ENCODE results near the gene FUNDC2. TPM values are rescaled to one million over a fixed set of nuclear protein-coding genes. Genes with fewer than 3 reads are reported as not detected.
A peak's percentile ranks its signal among the peaks of the same experiment; 100 is the strongest.
"Not testable (repeated sequence)": the region's sequence is repeated elsewhere in the genome, so short reads cannot be mapped to it uniquely, and the experiment has no call there.

Gene FUNDC2
- total and polyA plus RNA-seq, 11 donors: 147 to 445 (median 284) TPM

- H3K9me3 ChIP-seq: no peaks in the 10 kb centered on the region
- WGBS, 4 donors: 86 to 93% (median 90%) methylated on average over 4 of the region's 4 CpGs
Measured at GRCh38 chrX:155001873-155002272, 24.8 kb upstream of the FUNDC2 start.

GRCh38 chrX:155005190-155005589 lies 21.5 kb upstream of the FUNDC2 start:
- Histone ChIP-seq H3K4me3 (no peak overlapping the region), H3K4me1 (peaks cover 0 to 31% (median 11%) of the 10 kb centered on the region in 12 donors), H3K27me3 (no peaks in the 10 kb centered on the region), H3K36me3 (no peaks in the 10 kb centered on the region), H3K27ac (peak overlapping the region in 5 of 12 donors; percentile 25 to 49 (median 29)), H3K9me3 (no peaks in the 10 kb centered on the region)
- no peak for TF ChIP-seq POLR2A (IDR thresholded peaks at IDR 0.05)
- TF ChIP-seq, protein P1, sequence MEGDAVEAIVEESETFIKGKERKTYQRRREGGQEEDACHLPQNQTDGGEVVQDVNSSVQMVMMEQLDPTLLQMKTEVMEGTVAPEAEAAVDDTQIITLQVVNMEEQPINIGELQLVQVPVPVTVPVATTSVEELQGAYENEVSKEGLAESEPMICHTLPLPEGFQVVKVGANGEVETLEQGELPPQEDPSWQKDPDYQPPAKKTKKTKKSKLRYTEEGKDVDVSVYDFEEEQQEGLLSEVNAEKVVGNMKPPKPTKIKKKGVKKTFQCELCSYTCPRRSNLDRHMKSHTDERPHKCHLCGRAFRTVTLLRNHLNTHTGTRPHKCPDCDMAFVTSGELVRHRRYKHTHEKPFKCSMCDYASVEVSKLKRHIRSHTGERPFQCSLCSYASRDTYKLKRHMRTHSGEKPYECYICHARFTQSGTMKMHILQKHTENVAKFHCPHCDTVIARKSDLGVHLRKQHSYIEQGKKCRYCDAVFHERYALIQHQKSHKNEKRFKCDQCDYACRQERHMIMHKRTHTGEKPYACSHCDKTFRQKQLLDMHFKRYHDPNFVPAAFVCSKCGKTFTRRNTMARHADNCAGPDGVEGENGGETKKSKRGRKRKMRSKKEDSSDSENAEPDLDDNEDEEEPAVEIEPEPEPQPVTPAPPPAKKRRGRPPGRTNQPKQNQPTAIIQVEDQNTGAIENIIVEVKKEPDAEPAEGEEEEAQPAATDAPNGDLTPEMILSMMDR (IDR thresholded peaks at IDR 0.05): no peak
- ATAC-seq (no peak), DNase-seq (no peak)
- WGBS, 4 donors: 75 to 77% (median 75%) methylated on average over 2 of the region's 2 CpGs
- intact Hi-C loops (cut with DNase I): no loop called here

More at GRCh38 chrX:155001873-155002272, 24.8 kb upstream of the FUNDC2 start:
- intact Hi-C loops (cut with DNase I): no loop called here
- DNase-seq: no peak
- Histone ChIP-seq H3K4me3 (no peak overlapping the region), H3K27ac (no peak overlapping the region), H3K4me1 (peaks cover 0 to 11% (median 4%) of the 10 kb centered on the region in 12 donors), H3K27me3 (no peaks in the 10 kb centered on the region), H3K36me3 (peaks cover 0 to 3% (median 0%) of the 10 kb centered on the region in 9 donors)
- no peak for ATAC-seq
- TF ChIP-seq POLR2A (IDR thresholded peaks at IDR 0.05): no peak
- TF ChIP-seq, protein P1 (IDR thresholded peaks at IDR 0.05): no peak

DNA sequence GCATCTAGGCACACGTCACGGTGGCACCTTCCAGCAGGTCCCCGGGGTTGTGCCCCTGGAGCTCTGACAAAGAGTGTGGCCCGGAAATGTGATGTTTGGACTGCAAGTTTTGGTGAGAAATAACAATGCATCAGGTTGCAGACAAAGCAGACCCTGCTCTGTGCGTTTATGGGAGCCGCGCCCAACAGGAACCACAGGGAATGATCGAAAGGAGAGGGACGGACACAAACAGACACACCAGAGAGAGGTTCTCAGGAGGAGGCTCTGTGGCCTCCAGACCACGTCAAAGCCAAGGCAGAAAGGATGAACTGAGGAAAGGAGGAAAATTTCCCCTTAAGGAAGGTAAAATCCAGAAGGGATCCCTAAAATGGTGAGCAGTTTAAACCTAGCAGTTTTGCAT lies 20.3 kb upstream of the FUNDC2 start:
- H3K36me3 ChIP-seq; H3K27ac ChIP-seq; H3K9me3 ChIP-seq; intact Hi-C loops (cut with DNase I); DNase-seq; H3K4me3 ChIP-seq; H3K27me3 ChIP-seq: not testable (repeated sequence)
- no CpG with 5 or more reads among the region's 10 CpGs for WGBS, 4 donors
- peak in 1 of 4 donors; percentile 3 for ATAC-seq
- H3K4me1 ChIP-seq: peaks cover 0 to 31% (median 11%) of the 10 kb centered on the region in 12 donors

DNA sequence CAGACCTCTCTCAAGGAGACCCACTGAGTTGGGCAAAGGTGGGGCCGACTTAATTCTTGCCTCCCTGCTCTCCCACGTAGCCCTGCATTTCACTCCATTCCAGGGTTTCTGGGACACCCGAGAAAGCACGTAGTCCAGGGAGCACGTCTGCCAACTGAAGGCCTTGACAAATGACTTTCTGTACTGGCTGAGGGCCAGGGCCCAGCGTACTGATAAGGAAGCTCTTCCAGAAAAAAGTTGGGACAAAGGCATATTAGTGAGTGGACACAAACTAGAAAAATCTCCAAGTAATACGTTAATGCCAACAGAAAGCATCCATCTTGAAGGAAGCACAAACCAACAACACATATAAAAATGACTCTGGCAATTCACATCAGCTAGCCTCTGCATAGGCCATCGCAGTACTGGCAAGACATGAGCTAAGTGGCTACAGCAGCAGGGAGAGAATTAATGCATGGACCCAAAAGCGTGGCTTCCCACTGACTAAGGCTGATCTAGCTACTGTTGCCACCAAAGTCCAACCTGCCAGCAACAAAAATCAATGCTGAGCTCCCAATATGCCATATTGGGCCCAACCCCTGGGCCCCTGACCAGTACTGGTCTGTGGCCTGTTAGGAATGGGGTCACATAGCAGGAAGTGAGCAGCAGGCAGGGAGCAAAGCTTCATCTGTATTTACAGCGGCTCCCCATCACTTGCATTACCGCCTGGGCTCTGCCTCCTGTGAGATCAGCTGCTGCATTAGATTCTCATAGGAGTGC lies 19.6 kb upstream of the FUNDC2 start:
- intact Hi-C loops (cut with DNase I); DNase-seq; H3K27me3 ChIP-seq; H3K9me3 ChIP-seq; H3K36me3 ChIP-seq; H3K4me3 ChIP-seq: not testable (repeated sequence)
- Histone ChIP-seq H3K27ac (peak overlapping the region in 11 of 12 donors; percentile 31 to 74 (median 53)), H3K4me1 (peaks cover 0 to 31% (median 11%) of the 10 kb centered on the region in 12 donors)
- WGBS, 4 donors: 28 to 52% (median 39%) methylated on average over 6 to 10 of the region's 11 CpGs
- ATAC-seq: peak in 3 of 4 donors; percentile 52 to 68 (median 64)

- intact Hi-C loops (cut with DNase I); H3K4me3 ChIP-seq; H3K9me3 ChIP-seq; H3K27me3 ChIP-seq; DNase-seq; H3K36me3 ChIP-seq: not testable (repeated sequence)
- 82 to 100% (median 99%) methylated on average over 3 to 5 of the region's 12 CpGs for WGBS, 4 donors
- Histone ChIP-seq H3K4me1 (peaks cover 0 to 31% (median 11%) of the 10 kb centered on the region in 12 donors), H3K27ac (peak overlapping the region in 4 of 12 donors; percentile 50 to 76 (median 69))
- peak in 2 of 4 donors; percentile 36 to 55 for ATAC-seq
Measured at GRCh38 chrX:155008578-155008977, 18.1 kb upstream of the FUNDC2 start.
